Activated T-cell treated with anti-CD3 and anti-CD28 coated beads, Interleukin-2, amount 50 U/mL, for 4 hours (primary cell): ENCODE results near the gene KCNH1. TPM values are rescaled to one million over a fixed set of nuclear protein-coding genes. Genes with fewer than 3 reads are reported as not detected.

Source experiments
- ATAC-seq, 2 donors: fragments of 200-7000 bp; cut with Tn5 transposase; one replicate each; pipeline ENCODE4 v1.10.0; 2021
- DNase-seq: peaks from one replicate; pipeline ENCODE4 v3.0.0-alpha.2; 2020
- H3K27me3 Mint-ChIP-seq: one replicate; pipeline ENCODE4 v1.8.0; 2021; ENCODE audit warnings: low read depth, mixed read lengths
- H3K36me3 Mint-ChIP-seq: one replicate; pipeline ENCODE4 v1.8.0; 2022; ENCODE audit warnings: mixed read lengths; ENCODE audit not compliant: insufficient read depth
- H3K4me1 Mint-ChIP-seq: one replicate; pipeline ENCODE4 v1.8.0; 2021; ENCODE audit warnings: low read depth, mixed read lengths
- H3K4me3 Mint-ChIP-seq: one replicate; pipeline ENCODE4 v1.8.0; 2021; ENCODE audit warnings: mild to moderate bottlenecking, moderate library complexity, mixed read lengths
- H3K9me3 Mint-ChIP-seq: one replicate; pipeline ENCODE4 v1.8.0; 2021; ENCODE audit warnings: mixed read lengths
- total RNA-seq, 3 donors: library from RNA; stranded (reverse); gene quantifications; one replicate each; pipeline ENCODE4 v1.2.1, GENCODE V29; 2021

KCNH1 gene
- total RNA-seq, 3 donors from 2014 or later, result not detected

- Mint-ChIP-seq H3K4me3 (no peak overlapping the region), H3K9me3 (no peaks in the 10 kb centered on the region), H3K4me1 (no peaks in the 10 kb centered on the region), H3K27me3 (no peaks in the 10 kb centered on the region), H3K36me3 (no peaks in the 10 kb centered on the region)
- DNase-seq, result no peak
- ATAC-seq, result no peak
These were observed 506.2 kb downstream of the KCNH1 start for GRCh38 chr1:210627755-210628154.

Other genes starting within 250 kb of the KCNH1 start
- gene RCOR3, start 125.2 kb upstream of the KCNH1 start, total RNA-seq, result 10 to 100 TPM; 23.1 to 25.5 (median 24.5) TPM
- 10 to 100 TPM; 16.3 to 20.6 (median 17.0) TPM for gene TRAF5, start 192.7 kb upstream of the KCNH1 start, total RNA-seq